ENCODE data around the gene PPFIA1. TPM values are rescaled to one million over a fixed set of nuclear protein-coding genes. Genes with fewer than 3 reads are reported as not detected.

The PPFIA1 gene
- total and polyA plus RNA-seq, 9 donors = 24.9 to 37.4 (median 28.8) TPM

DNA sequence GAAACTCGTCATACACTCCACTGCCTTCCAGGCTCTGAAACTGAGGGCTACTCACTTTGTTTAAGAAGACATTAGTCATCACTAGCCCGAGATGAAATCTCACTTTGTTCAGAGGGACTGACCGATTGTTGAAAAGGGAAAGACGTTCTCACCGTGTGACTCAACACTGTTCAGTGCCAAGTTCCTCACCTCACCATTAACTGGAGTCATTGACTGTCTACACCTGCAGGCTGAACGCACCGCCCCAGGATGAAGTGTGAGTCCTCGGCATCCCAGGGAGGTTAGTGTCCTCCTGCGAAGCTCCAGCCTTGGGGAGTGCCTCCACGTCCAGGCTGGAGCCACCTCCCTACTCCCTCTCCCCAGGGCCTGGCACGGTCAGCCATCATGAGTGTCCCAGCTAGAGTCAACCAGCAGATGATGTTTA lies 37.0 kb upstream of the PPFIA1 start:
- no peaks in the 10 kb centered on the region for H3K36me3 ChIP-seq (ENCODE audit: control insufficient read depth, insufficient read depth, low read length)
- WGBS (ENCODE audit: insufficient coverage) = 73% methylated on average over 10 of the region's 11 CpGs
- H3K27ac ChIP-seq (ENCODE audit: low read length) = no peak overlapping the region
- no peaks in the 10 kb centered on the region for H3K27me3 ChIP-seq (ENCODE audit: control insufficient read depth, insufficient read depth, low read length)
- no peak for DNase-seq
- H3K4me1 ChIP-seq (ENCODE audit: control insufficient read depth, insufficient read depth, low read length) = no peaks in the 10 kb centered on the region
- no peak overlapping the region for H3K4me3 ChIP-seq (ENCODE audit: low read length)
- no peaks in the 10 kb centered on the region for H3K9me3 ChIP-seq (replicated peaks; ENCODE audit: control insufficient read depth, low read depth, low read length)

- DNase-seq = no peak
- H3K4me1 ChIP-seq (ENCODE audit: control insufficient read depth, insufficient read depth, low read length) = no peaks in the 10 kb centered on the region
- WGBS (ENCODE audit: insufficient coverage) = 81% methylated on average over 7 of the region's 9 CpGs
Observed at GRCh38 chr11:70233962-70234361, 36.5 kb upstream of the PPFIA1 start.

DNA sequence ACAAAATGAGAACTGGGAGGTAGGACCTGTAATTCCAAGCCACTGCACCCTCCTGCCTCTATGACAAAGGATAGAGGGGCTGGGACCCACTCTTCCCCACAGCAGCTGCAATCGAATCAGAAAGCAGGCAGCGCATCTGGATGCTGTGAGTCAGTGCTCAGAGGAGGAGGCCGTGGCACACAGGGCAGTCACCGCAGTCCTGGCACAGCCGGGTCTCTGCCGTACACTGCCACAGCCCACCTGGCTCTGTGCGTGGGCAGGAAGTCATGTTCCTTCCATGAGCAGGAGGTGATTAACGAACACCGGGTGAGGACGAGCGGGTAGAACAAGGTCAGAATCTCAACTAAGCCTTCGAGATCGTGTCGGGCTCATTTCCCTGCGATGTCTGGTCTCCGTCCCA lies 30.2 kb upstream of the PPFIA1 start:
- H3K9me3 ChIP-seq (replicated peaks; ENCODE audit: control insufficient read depth, low read depth, low read length) = no peaks in the 10 kb centered on the region
- peaks cover 8% of the 10 kb centered on the region for H3K27me3 ChIP-seq (ENCODE audit: control insufficient read depth, insufficient read depth, low read length)
- DNase-seq = no peak
- peaks cover 4% of the 10 kb centered on the region for H3K4me1 ChIP-seq (ENCODE audit: control insufficient read depth, insufficient read depth, low read length)
- H3K27ac ChIP-seq (ENCODE audit: low read length) = no peak overlapping the region
- 51% methylated on average over 13 of the region's 16 CpGs for WGBS (ENCODE audit: insufficient coverage)
- no peak overlapping the region for H3K4me3 ChIP-seq (ENCODE audit: low read length)
- no peaks in the 10 kb centered on the region for H3K36me3 ChIP-seq (ENCODE audit: control insufficient read depth, insufficient read depth, low read length)

More at GRCh38 chr11:70233962-70234361, 36.5 kb upstream of the PPFIA1 start:
- H3K4me3 ChIP-seq (ENCODE audit: low read length) = no peak overlapping the region
- no peak overlapping the region for H3K27ac ChIP-seq (ENCODE audit: low read length)
- H3K27me3 ChIP-seq (ENCODE audit: control insufficient read depth, insufficient read depth, low read length) = no peaks in the 10 kb centered on the region
- H3K9me3 ChIP-seq (replicated peaks; ENCODE audit: control insufficient read depth, low read depth, low read length) = no peaks in the 10 kb centered on the region
- H3K36me3 ChIP-seq (ENCODE audit: control insufficient read depth, insufficient read depth, low read length) = no peaks in the 10 kb centered on the region

DNA sequence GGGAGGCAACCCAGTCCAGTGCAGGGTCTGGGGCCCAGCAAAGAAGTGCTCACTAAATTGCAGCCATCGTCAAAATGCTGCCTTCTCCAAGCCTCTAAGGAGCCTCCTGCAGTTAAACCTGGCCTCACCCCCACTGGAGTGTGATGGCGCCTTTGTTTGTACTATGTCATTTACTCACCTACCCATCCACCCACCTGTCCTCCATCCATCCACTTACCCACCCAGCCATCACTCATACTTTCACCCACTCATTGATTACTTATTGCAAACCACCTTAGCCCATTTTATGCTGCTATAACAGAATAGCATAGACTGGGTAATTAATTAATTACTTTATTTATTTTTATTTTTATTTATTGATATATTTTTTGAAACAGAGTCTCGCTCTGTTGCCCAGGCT lies 28.8 kb upstream of the PPFIA1 start:
- WGBS (ENCODE audit: insufficient coverage) = 61% methylated on average over 2 of the region's 3 CpGs
- Histone ChIP-seq H3K4me3 (ENCODE audit: low read length) (no peak overlapping the region), H3K27ac (ENCODE audit: low read length) (no peak overlapping the region), H3K36me3 (ENCODE audit: control insufficient read depth, insufficient read depth, low read length) (no peaks in the 10 kb centered on the region), H3K27me3 (ENCODE audit: control insufficient read depth, insufficient read depth, low read length) (peaks cover 11% of the 10 kb centered on the region), H3K4me1 (ENCODE audit: control insufficient read depth, insufficient read depth, low read length) (peaks cover 4% of the 10 kb centered on the region), H3K9me3 (replicated peaks; ENCODE audit: control insufficient read depth, low read depth, low read length) (no peaks in the 10 kb centered on the region)
- no peak for DNase-seq

DNA sequence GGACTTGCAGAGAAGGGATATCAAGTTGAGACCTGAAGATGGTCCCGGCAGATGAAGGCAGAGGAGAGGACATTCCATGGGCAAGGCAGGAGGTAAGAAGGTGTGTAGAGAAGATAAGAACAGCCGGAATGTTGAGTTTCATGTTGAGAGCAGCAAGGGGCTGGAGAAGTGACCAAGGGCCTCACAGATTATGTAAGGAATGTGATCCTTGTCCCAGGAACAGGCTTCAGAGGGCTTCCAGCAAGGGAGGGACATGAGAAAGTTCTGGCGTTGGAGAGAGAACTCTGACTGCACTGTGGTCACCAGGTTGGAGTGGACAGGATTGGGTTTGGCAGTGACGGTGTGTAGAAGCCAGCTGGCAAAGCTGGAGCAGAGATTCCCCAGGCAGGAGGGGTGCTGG lies 27.6 kb upstream of the PPFIA1 start:
- WGBS (ENCODE audit: insufficient coverage) = 62% methylated on average over 4 of the region's 4 CpGs

GRCh38 chr11:70243912-70244652 lies 26.4 kb upstream of the PPFIA1 start:
- DNase-seq = no peak
- Histone ChIP-seq H3K27ac (ENCODE audit: low read length) (no peak overlapping the region), H3K27me3 (ENCODE audit: control insufficient read depth, insufficient read depth, low read length) (peaks cover 16% of the 10 kb centered on the region), H3K9me3 (replicated peaks; ENCODE audit: control insufficient read depth, low read depth, low read length) (no peaks in the 10 kb centered on the region), H3K36me3 (ENCODE audit: control insufficient read depth, insufficient read depth, low read length) (no peaks in the 10 kb centered on the region), H3K4me3 (ENCODE audit: low read length) (no peak overlapping the region), H3K4me1 (ENCODE audit: control insufficient read depth, insufficient read depth, low read length) (peaks cover 4% of the 10 kb centered on the region)
- WGBS (ENCODE audit: insufficient coverage) = 84% methylated on average over 15 of the region's 15 CpGs

More for the DNA sequence above, 27.6 kb upstream of the PPFIA1 start:
- peaks cover 11% of the 10 kb centered on the region for H3K27me3 ChIP-seq (ENCODE audit: control insufficient read depth, insufficient read depth, low read length)
- H3K36me3 ChIP-seq (ENCODE audit: control insufficient read depth, insufficient read depth, low read length) = no peaks in the 10 kb centered on the region
- no peak for DNase-seq
- no peak overlapping the region for H3K27ac ChIP-seq (ENCODE audit: low read length)
- no peaks in the 10 kb centered on the region for H3K9me3 ChIP-seq (replicated peaks; ENCODE audit: control insufficient read depth, low read depth, low read length)
- no peak overlapping the region for H3K4me3 ChIP-seq (ENCODE audit: low read length)
- peaks cover 4% of the 10 kb centered on the region for H3K4me1 ChIP-seq (ENCODE audit: control insufficient read depth, insufficient read depth, low read length)

DNA sequence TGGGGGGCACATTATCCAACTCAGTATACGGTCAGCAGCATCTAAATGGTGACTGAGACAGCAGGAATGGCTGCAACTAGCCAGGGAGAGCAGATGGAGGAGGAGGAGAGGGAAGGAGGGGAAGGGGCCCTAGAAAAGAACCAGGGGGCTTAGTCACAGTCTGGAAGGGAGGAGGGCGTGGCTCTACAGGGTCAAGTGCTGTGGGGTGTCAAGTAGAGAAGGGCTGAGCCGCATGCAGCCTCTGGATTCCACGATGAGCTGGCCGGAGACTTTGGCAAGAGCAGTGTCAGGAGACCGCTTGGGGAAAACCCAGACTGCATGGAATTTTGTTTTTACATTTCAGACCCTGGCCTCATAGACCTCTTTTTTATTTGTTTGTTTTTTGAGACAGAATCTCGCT lies 25.8 kb upstream of the PPFIA1 start:
- Histone ChIP-seq H3K9me3 (replicated peaks; ENCODE audit: control insufficient read depth, low read depth, low read length) (no peaks in the 10 kb centered on the region), H3K4me3 (ENCODE audit: low read length) (no peak overlapping the region), H3K36me3 (ENCODE audit: control insufficient read depth, insufficient read depth, low read length) (no peaks in the 10 kb centered on the region), H3K27me3 (ENCODE audit: control insufficient read depth, insufficient read depth, low read length) (peaks cover 14% of the 10 kb centered on the region), H3K4me1 (ENCODE audit: control insufficient read depth, insufficient read depth, low read length) (peaks cover 4% of the 10 kb centered on the region), H3K27ac (ENCODE audit: low read length) (no peak overlapping the region)
- no peak for DNase-seq
- WGBS (ENCODE audit: insufficient coverage) = 42% methylated on average over 6 of the region's 7 CpGs

- peaks cover 10% of the 10 kb centered on the region for H3K4me1 ChIP-seq (ENCODE audit: control insufficient read depth, insufficient read depth, low read length)
- H3K4me3 ChIP-seq (ENCODE audit: low read length) = no peak overlapping the region
- no peak overlapping the region for H3K27ac ChIP-seq (ENCODE audit: low read length)
- no peaks in the 10 kb centered on the region for H3K9me3 ChIP-seq (replicated peaks; ENCODE audit: control insufficient read depth, low read depth, low read length)
- H3K36me3 ChIP-seq (ENCODE audit: control insufficient read depth, insufficient read depth, low read length) = no peaks in the 10 kb centered on the region
- peaks cover 17% of the 10 kb centered on the region for H3K27me3 ChIP-seq (ENCODE audit: control insufficient read depth, insufficient read depth, low read length)
- no peak for DNase-seq
- WGBS (ENCODE audit: insufficient coverage) = 53% methylated on average over 4 of the region's 8 CpGs
Observed at GRCh38 chr11:70246196-70246595, 24.3 kb upstream of the PPFIA1 start.

DNA sequence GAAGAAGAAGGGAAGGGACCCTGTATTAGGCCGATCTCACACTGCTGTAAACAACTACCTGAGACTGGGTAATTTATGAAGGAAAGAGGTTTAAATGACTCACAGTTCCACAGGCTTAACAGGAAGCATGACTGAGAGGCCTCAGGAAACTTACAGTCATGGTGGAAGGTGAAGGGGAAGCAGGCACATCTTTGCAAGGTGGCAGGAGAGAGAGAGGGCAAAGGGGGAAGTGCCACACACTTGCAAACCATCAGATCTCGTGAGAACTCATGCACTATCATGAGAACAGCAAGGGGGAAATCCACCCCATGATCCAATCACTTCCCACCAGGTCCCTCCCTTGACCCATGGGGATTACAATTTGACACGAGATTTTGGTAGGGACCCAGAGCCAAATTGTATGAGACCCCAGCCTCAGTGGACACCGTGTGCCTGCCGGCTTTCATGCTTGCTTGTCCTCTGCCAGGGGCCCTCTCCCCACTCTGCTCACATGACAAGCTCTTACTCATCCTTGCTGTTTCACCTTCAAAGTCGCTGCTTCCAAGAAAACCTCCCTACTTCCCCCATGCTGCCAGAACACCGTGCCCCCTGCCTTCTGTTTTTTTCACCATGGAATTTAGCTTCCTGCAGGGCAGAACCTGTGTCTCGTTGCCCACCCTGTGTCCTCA lies 23.3 kb upstream of the PPFIA1 start:
- no peak for DNase-seq
- 53% methylated on average over 6 of the region's 8 CpGs for whole genome bisulfite sequencing (ENCODE audit: insufficient coverage)

GRCh38 chr11:70247710-70248072 lies 22.8 kb upstream of the PPFIA1 start:
- WGBS (ENCODE audit: insufficient coverage) = 51% methylated on average over 4 of the region's 4 CpGs
- Histone ChIP-seq H3K36me3 (ENCODE audit: control insufficient read depth, insufficient read depth, low read length) (no peaks in the 10 kb centered on the region), H3K4me3 (ENCODE audit: low read length) (no peak overlapping the region), H3K9me3 (replicated peaks; ENCODE audit: control insufficient read depth, low read depth, low read length) (no peaks in the 10 kb centered on the region), H3K27ac (ENCODE audit: low read length) (no peak overlapping the region), H3K27me3 (ENCODE audit: control insufficient read depth, insufficient read depth, low read length) (peaks cover 17% of the 10 kb centered on the region), H3K4me1 (ENCODE audit: control insufficient read depth, insufficient read depth, low read length) (peaks cover 17% of the 10 kb centered on the region)
- no peak for DNase-seq

More for the DNA sequence above, 23.3 kb upstream of the PPFIA1 start:
- no peak overlapping the region for H3K4me3 ChIP-seq (ENCODE audit: low read length)
- no peaks in the 10 kb centered on the region for H3K36me3 ChIP-seq (ENCODE audit: control insufficient read depth, insufficient read depth, low read length)
- H3K9me3 ChIP-seq (replicated peaks; ENCODE audit: control insufficient read depth, low read depth, low read length) = no peaks in the 10 kb centered on the region
- peaks cover 17% of the 10 kb centered on the region for H3K27me3 ChIP-seq (ENCODE audit: control insufficient read depth, insufficient read depth, low read length)
- H3K4me1 ChIP-seq (ENCODE audit: control insufficient read depth, insufficient read depth, low read length) = peaks cover 17% of the 10 kb centered on the region
- H3K27ac ChIP-seq (ENCODE audit: low read length) = no peak overlapping the region
